Heart right ventricle (tissue), 16 donors: ENCODE data around the gene MXRA7. TPM values are rescaled to one million over a fixed set of nuclear protein-coding genes. Genes with fewer than 3 reads are reported as not detected.

Experiments
- ATAC-seq, 8 donors: fragments of 200-7000 bp; cut with Tn5 transposase; one replicate each; pipeline ENCODE4 v1.9.1; 2020; ENCODE audit warnings: mild to moderate bottlenecking in 8 of 8, moderate library complexity in 8 of 8, moderate number of reproducible peaks in 1 of 8
- DNase-seq, 2 donors: peaks; one replicate each; pipeline ENCODE4 v3.0.0-alpha.2; 2020
- H3K27ac ChIP-seq, 10 donors: fragments of 200-600 bp; sonication (generic) in 2 of 10; one replicate each; pipeline versions ENCODE4 v1.5.0 to v1.8.0; 2020 to 2022; ENCODE audit warnings: mild to moderate bottlenecking in 3 of 10
- H3K27me3 ChIP-seq, 7 donors: fragments of 200-600 bp; one replicate each; pipeline ENCODE4 v1.8.0; 2021 to 2022; ENCODE audit warnings: mild to moderate bottlenecking in 2 of 7
- H3K36me3 ChIP-seq, 9 donors: fragments of 200-600 bp; sonication (generic) in 1 of 9; one replicate each; pipeline versions ENCODE4 v1.5.0 to v1.8.0; 2020 to 2022; ENCODE audit warnings: mild to moderate bottlenecking in 2 of 9
- H3K4me1 ChIP-seq, 9 donors: fragments of 200-600 bp; sonication (generic) in 1 of 9; one replicate each; pipeline versions ENCODE4 v1.5.0 to v1.8.0; 2020 to 2022; ENCODE audit warnings: mild to moderate bottlenecking in 4 of 9
- H3K4me3 ChIP-seq, 10 donors: fragments of 200-600 bp; sonication (generic) in 2 of 10; one replicate each; pipeline versions ENCODE4 v1.5.0 to v1.8.0; 2020 to 2022; ENCODE audit warnings: mild to moderate bottlenecking in 7 of 10, moderate library complexity in 2 of 10
- H3K9me3 ChIP-seq, 11 donors: fragments of 200-600 bp in 10 of 11; sonication (generic) in 2 of 11; one replicate each; pipeline versions ENCODE4 v1.5.0 to v1.8.0; 2013 to 2022; ENCODE audit warnings: mild to moderate bottlenecking in 2 of 11, control low read depth in 1 of 11, moderate library complexity in 1 of 11
- WGBS, 2 donors: extraction: QIAGEN DNeasy Blood & Tissue Kit; methylation state at CpG; one replicate each; pipeline ENCODE4 v1.1.7; 2013; ENCODE audit warnings: inconsistent platforms in 1 of 2; 5-methylcytosine and 5-hydroxymethylcytosine counted together
- intact Hi-C, 10 donors: fragments of 100-400 bp; cut with DNase I; formaldehyde crosslinking; loops; one replicate each; pipeline versions ENCODE4 v1.11.1 to v1.14.2; 2022
- microRNA-seq, 2 donors: library from miRNA; unstranded; fragments of <30 nt; microRNA quantifications; one replicate each; pipeline ENCODE4 v1.2.0, GENCODE V29; 2021
- polyA plus RNA-seq, 2 donors: library from polyadenylated mRNA; stranded (reverse); fragments of 200-250 nt; gene quantifications; one replicate each; pipeline ENCODE4 v1.2.3, GENCODE V29; 2013
- total RNA-seq, 10 donors: library from RNA; stranded (reverse); fragmentation: NEBNext Ultra II Directional in 3 of 10; extraction: Animal tissue kit (Norgen Biotek cat#: 25700) in 3 of 10; gene quantifications; one replicate each; pipeline versions ENCODE4 v1.2.1 to v1.2.4, GENCODE V29; 2021 to 2023
- TF ChIP-seq, protein P1 (sequence below), 9 donors: fragments of 200-600 bp; sonication (generic) in 2 of 9; IDR thresholded peaks; one replicate each; pipeline versions ENCODE4 v1.5.0 to v1.8.0; 2021 to 2022; ENCODE audit warnings: antibody characterized with exemption in 9 of 9, mild to moderate bottlenecking in 5 of 9, moderate library complexity in 1 of 9
- donor health status: Arrhythmogenic right ventricular cardiomyopathy.
- donor health status: ischemic (EF 13 %, LVEDD 7.1; RV severe dilation, severe dysfunction).
- donor health status: healthy with polysubstance abuse.
- donor health status: DM: no; HTN: yes; CAD: no.
- donor health status: DM: no; HTN: no; CAD: no.
- donor health status: ischemic (EF 25% LVEDD 6.9; RV normal size, moderate dysfunction).
- donor health status: ischemic (EF 25% LVEDD 5.7; RV mildly dilated, moderate dysfunction).
- donor health status: healthy.
- donor health status: DM: yes; HTN: yes; CAD: no.
- donor health status: Ischemic cardiomyopathy.
- donor health status: ischemic (EF 35%, LVEDD 5.7; RV mildly dilated, moderate dysfunction).
- donor health status: nonischemic (EF 11% LVEDD 7.7; RV severe dilation, severe dysfunction).
- donor health status: DM: yes; HTN: yes; CAD: no.
- donor health status: PGD.
- donor health status: ischemic (EF 29% LVEDD 5.4; RV normal size, mild dysfunction).
- donor health status: nonischemic (EF 23%, LVEDD 6.1; RV moderate dilation, normal function).

Gene MXRA7
- total and polyA plus RNA-seq, 12 donors = 121 to 586 (median 413) TPM

DNA sequence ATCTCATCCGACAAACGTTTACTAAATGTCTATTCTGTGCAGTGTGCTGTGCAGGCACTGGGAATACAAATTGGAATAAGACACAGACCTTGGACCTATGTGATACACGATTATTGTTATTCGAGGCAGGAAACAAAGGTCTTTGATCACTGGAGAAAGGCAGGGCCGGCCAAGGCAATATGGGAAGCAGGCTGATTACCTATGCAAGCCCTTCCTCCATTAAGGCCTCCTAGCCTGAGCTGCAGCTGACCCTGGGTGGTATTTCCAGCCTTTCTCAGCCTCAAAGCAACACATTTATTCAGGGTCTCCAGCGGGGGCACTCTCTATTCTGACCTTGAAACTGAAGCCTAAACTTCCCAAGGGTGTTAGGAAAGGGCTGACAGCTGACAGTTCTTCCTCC, 80.6 kb downstream of the MXRA7 start:
- TF ChIP-seq, protein P1, sequence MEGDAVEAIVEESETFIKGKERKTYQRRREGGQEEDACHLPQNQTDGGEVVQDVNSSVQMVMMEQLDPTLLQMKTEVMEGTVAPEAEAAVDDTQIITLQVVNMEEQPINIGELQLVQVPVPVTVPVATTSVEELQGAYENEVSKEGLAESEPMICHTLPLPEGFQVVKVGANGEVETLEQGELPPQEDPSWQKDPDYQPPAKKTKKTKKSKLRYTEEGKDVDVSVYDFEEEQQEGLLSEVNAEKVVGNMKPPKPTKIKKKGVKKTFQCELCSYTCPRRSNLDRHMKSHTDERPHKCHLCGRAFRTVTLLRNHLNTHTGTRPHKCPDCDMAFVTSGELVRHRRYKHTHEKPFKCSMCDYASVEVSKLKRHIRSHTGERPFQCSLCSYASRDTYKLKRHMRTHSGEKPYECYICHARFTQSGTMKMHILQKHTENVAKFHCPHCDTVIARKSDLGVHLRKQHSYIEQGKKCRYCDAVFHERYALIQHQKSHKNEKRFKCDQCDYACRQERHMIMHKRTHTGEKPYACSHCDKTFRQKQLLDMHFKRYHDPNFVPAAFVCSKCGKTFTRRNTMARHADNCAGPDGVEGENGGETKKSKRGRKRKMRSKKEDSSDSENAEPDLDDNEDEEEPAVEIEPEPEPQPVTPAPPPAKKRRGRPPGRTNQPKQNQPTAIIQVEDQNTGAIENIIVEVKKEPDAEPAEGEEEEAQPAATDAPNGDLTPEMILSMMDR (IDR thresholded peaks at IDR 0.05) = no peak
- Histone ChIP-seq H3K4me3 (no peak overlapping the region), H3K4me1 (no peaks in the 10 kb centered on the region), H3K27me3 (peaks cover 0 to 4% (median 0%) of the 10 kb centered on the region in 7 donors), H3K9me3 (no peaks in the 10 kb centered on the region), H3K27ac (no peak overlapping the region), H3K36me3 (peaks cover 0 to 32% (median 0%) of the 10 kb centered on the region in 9 donors)
- DNase-seq = no peak
- no peak for ATAC-seq
- intact Hi-C loops = no loop called here
- WGBS, 2 donors = 75 to 81% methylated on average over 6 of the region's 6 CpGs

Small RNA genes within 50 kb of the gene (microRNA-seq; reads per million reads assigned to microRNA genes)
- 0.51 to 0.60 reads per million in 2 donors for gene MIR636

Other genes with a start within 250 kb of the MXRA7 start
- under 1 TPM in 1 of 10 donors, not detected in 9; 0.98 TPM for gene AANAT, start 243.4 kb downstream of the MXRA7 start, total RNA-seq
- gene AANAT, start 243.4 kb downstream of the MXRA7 start, polyA plus RNA-seq = under 1 TPM in 1 of 2 donors, not detected in 1; 0.73 TPM
- 10 to 100 TPM in 4 of 10 donors, 1 to 10 TPM in 6; 6.5 to 33.1 (median 7.7) TPM for gene RHBDF2, start 209.5 kb downstream of the MXRA7 start, total RNA-seq
- 10 to 100 TPM; 13.5 to 27.0 TPM for gene RHBDF2, start 209.5 kb downstream of the MXRA7 start, polyA plus RNA-seq
- gene CYGB, start 173.3 kb downstream of the MXRA7 start, total RNA-seq = 10 to 100 TPM in 9 of 10 donors, 1 to 10 TPM in 1; 9.3 to 50.5 (median 17.9) TPM
- gene CYGB, start 173.3 kb downstream of the MXRA7 start, polyA plus RNA-seq = 10 to 100 TPM; 36.0 to 57.7 TPM
- gene PRCD, start 170.9 kb downstream of the MXRA7 start, total RNA-seq = 1 to 10 TPM; 1.5 to 5.4 (median 2.4) TPM
- 10 to 100 TPM in 1 of 2 donors, 1 to 10 TPM in 1; 3.7 to 17.3 TPM for gene PRCD, start 170.9 kb downstream of the MXRA7 start, polyA plus RNA-seq
- 1 to 10 TPM; 3.7 to 8.4 (median 6.1) TPM for gene ST6GALNAC2, start 125.1 kb downstream of the MXRA7 start, total RNA-seq
- gene ST6GALNAC2, start 125.1 kb downstream of the MXRA7 start, polyA plus RNA-seq = 1 to 10 TPM; 1.5 to 4.5 TPM
- gene ST6GALNAC1, start 67.2 kb downstream of the MXRA7 start, total RNA-seq = 1 to 10 TPM; 1.9 to 6.4 (median 3.3) TPM
- gene ST6GALNAC1, start 67.2 kb downstream of the MXRA7 start, polyA plus RNA-seq = 1 to 10 TPM; 3.4 to 7.3 TPM
- gene JMJD6, start 15.6 kb upstream of the MXRA7 start, total RNA-seq = 10 to 100 TPM; 34.6 to 79.3 (median 43.2) TPM
- 10 to 100 TPM; 36.1 to 56.5 TPM for gene JMJD6, start 15.6 kb upstream of the MXRA7 start, polyA plus RNA-seq
- 10 to 100 TPM; 18.0 to 29.9 (median 24.7) TPM for gene METTL23, start 15.9 kb upstream of the MXRA7 start, total RNA-seq
- gene METTL23, start 15.9 kb upstream of the MXRA7 start, polyA plus RNA-seq = 10 to 100 TPM; 24.5 to 41.8 TPM
- 100 to 1,000 TPM in 1 of 10 donors, 10 to 100 TPM in 9; 58.8 to 103 (median 76.3) TPM for gene SRSF2, start 26.4 kb upstream of the MXRA7 start, total RNA-seq
- 100 to 1,000 TPM in 1 of 2 donors, 10 to 100 TPM in 1; 93.4 to 109 TPM for gene SRSF2, start 26.4 kb upstream of the MXRA7 start, polyA plus RNA-seq
- 10 to 100 TPM; 25.1 to 34.4 (median 29.6) TPM for gene MFSD11, start 27.2 kb upstream of the MXRA7 start, total RNA-seq
- 10 to 100 TPM in 1 of 2 donors, 1 to 10 TPM in 1; 9.2 to 23.2 TPM for gene MFSD11, start 27.2 kb upstream of the MXRA7 start, polyA plus RNA-seq
- under 1 TPM in 2 of 10 donors, not detected in 8; 0.10 to 0.15 TPM for gene MGAT5B, start 157.4 kb upstream of the MXRA7 start, total RNA-seq
- under 1 TPM; 0.09 to 0.29 TPM for gene MGAT5B, start 157.4 kb upstream of the MXRA7 start, polyA plus RNA-seq